HepG2 (cell line): Measurements from ENCODE around the gene OXLD1. TPM values are rescaled to one million over a fixed set of nuclear protein-coding genes. Genes with fewer than 3 reads are reported as not detected.
A peak's percentile ranks its signal among the peaks of the same experiment; 100 is the strongest.

Source experiments
- DNMT1 ChIP-seq: sonication (generic); formaldehyde crosslinking; IDR thresholded peaks from 2 replicates; pipeline ENCODE4 v1.5.1; 2020; ENCODE audit warnings: mild to moderate bottlenecking, missing genetic modification reagents
- FOXP1 ChIP-seq, 2 experiments: fragments of 450-650 bp in 1 of 2; IDR thresholded peaks; 2 replicates each; pipeline ENCODE4 v1.6.1; 2017 to 2018; ENCODE audit warnings: antibody characterized with exemption in 1 of 2
- HOXD1 ChIP-seq: sonication (generic); formaldehyde crosslinking; IDR thresholded peaks from 2 replicates; pipeline ENCODE4 v1.5.0; 2020; ENCODE audit warnings: missing genetic modification reagents
- PHF8 ChIP-seq: sonication (generic); formaldehyde crosslinking; IDR thresholded peaks from 2 replicates; pipeline ENCODE4 v1.5.0; 2020; ENCODE audit warnings: missing genetic modification reagents
- RXRB ChIP-seq: IDR thresholded peaks from 2 replicates; pipeline ENCODE4 v1.6.1; 2016; ENCODE audit warnings: borderline replicate concordance, missing genetic modification reagents, missing compliant biosample characterization
- SAP130 ChIP-seq: IDR thresholded peaks from 2 replicates; pipeline ENCODE4 v1.6.1; 2016; ENCODE audit warnings: low read depth
- STAG1 ChIP-seq: sonication (generic); formaldehyde crosslinking; IDR thresholded peaks from 2 replicates; pipeline ENCODE4 v1.4.0; 2020; ENCODE audit warnings: missing genetic modification reagents
- TARDBP ChIP-seq: sonication (generic); formaldehyde crosslinking; IDR thresholded peaks from 2 replicates; pipeline ENCODE4 v1.8.0; 2022; ENCODE audit warnings: mild to moderate bottlenecking, missing genetic modification reagents
- THAP11 ChIP-seq: IDR thresholded peaks from 2 replicates; pipeline ENCODE4 v1.6.1; 2016; ENCODE audit warnings: missing biosample characterization, missing genetic modification reagents
- ZBED4 ChIP-seq: sonication (generic); formaldehyde crosslinking; IDR thresholded peaks from 2 replicates; pipeline ENCODE4 v1.4.0; 2020; ENCODE audit warnings: missing genetic modification reagents, borderline replicate concordance
- ZBTB7A ChIP-seq: sonication (generic); formaldehyde crosslinking; IDR thresholded peaks from 2 replicates; pipeline ENCODE4 v1.8.0; 2022; ENCODE audit warnings: mild to moderate bottlenecking, missing genetic modification reagents
- ZFP36L2 ChIP-seq: sonication (generic); formaldehyde crosslinking; IDR thresholded peaks from 2 replicates; pipeline ENCODE4 v1.4.0; 2020; ENCODE audit warnings: missing genetic modification reagents
- ZFY ChIP-seq: sonication (generic); formaldehyde crosslinking; IDR thresholded peaks from 2 replicates; pipeline ENCODE4 v1.4.0; 2020; ENCODE audit warnings: missing genetic modification reagents
- ZNF292 ChIP-seq: sonication (generic); formaldehyde crosslinking; IDR thresholded peaks from 2 replicates; pipeline ENCODE4 v1.8.1; 2022; ENCODE audit warnings: mild to moderate bottlenecking, low read depth, missing genetic modification reagents, borderline replicate concordance
- ZNF451 ChIP-seq: sonication (generic); formaldehyde crosslinking; IDR thresholded peaks from 2 replicates; pipeline ENCODE4 v1.5.0; 2020; ENCODE audit warnings: mild to moderate bottlenecking, missing genetic modification reagents
- ZNF552 ChIP-seq: sonication (generic); formaldehyde crosslinking; IDR thresholded peaks from 2 replicates; pipeline ENCODE4 v1.9.0; 2022; ENCODE audit warnings: missing genetic modification reagents, mild to moderate bottlenecking, borderline replicate concordance
- ZNF607 ChIP-seq: sonication (generic); formaldehyde crosslinking; IDR thresholded peaks from 2 replicates; pipeline ENCODE4 v1.5.1; 2020; ENCODE audit warnings: missing genetic modification reagents, mild to moderate bottlenecking, borderline replicate concordance
- ZNF770 ChIP-seq: sonication (generic); formaldehyde crosslinking; IDR thresholded peaks from 2 replicates; pipeline ENCODE4 v1.5.0; 2020; ENCODE audit warnings: mild to moderate bottlenecking, missing genetic modification reagents
- ZNF879 ChIP-seq: sonication (generic); formaldehyde crosslinking; IDR thresholded peaks from 2 replicates; pipeline ENCODE4 v1.8.1; 2023; ENCODE audit warnings: missing genetic modification reagents
- polyA plus RNA-seq, 8 experiments: library from polyadenylated mRNA; depleted of rRNA in 3 of 8; stranded (reverse) in 7 of 8; unstranded in 1 of 8; fragments of >200 nt; fragmentation: Illumina TruSeq in 4 of 8; extraction: Trizol in 4 of 8; gene quantifications; 2 replicates each; pipeline versions ENCODE4 v1.2.1 to v1.2.3, GENCODE V29; 2011 to 2016; ENCODE audit warnings: low read depth in 4 of 8, missing spikeins in 1 of 8, mixed read lengths in 1 of 8; ENCODE audit not compliant: insufficient read depth in 1 of 8
- total RNA-seq, 5 experiments: library from RNA; depleted of rRNA; stranded (reverse); fragments of >200 nt; fragmentation: Illumina TruSeq; extraction: Trizol; gene quantifications; 2 replicates each; pipeline ENCODE4 v1.2.3, GENCODE V29; 2016; ENCODE audit warnings: low read depth in 1 of 5

OXLD1 gene
- total and polyA plus RNA-seq, 2 of the 13 experiments (the other 11 are each of a cell fraction or from before 2014, with no cell fraction given) = 27.1 to 37.5 TPM

GRCh38 chr17:81655378-81656117 is 10.9 kb downstream of the OXLD1 start (continued):
- TF ChIP-seq ZNF770 (CRISPR knock-in tag) (no peak; the same call in 1 of the 2 replicates), HOXD1 (no peak), THAP11 (CRISPR knock-in tag) (no peak), DNMT1 (CRISPR knock-in tag) (0 out of 2 replicates have a peak, but pooled peaks have one; percentile 6), ZNF451 (no peak), ZFY (peak; percentile 26; the same call in 1 of the 2 replicates), STAG1 (CRISPR knock-in tag) (no peak), RXRB (CRISPR knock-in tag) (peak; percentile 99), PHF8 (CRISPR knock-in tag) (no peak), FOXP1 (IDR thresholded peaks at IDR 0.05) (no peak), FOXP1 (CRISPR knock-in tag; IDR thresholded peaks at IDR 0.05) (no peak), ZNF552 (CRISPR knock-in tag) (no peak), ZNF879 (CRISPR knock-in tag) (0 out of 2 replicates have a peak, but pooled peaks have one; percentile 47), ZFP36L2 (no peak), ZNF292 (CRISPR knock-in tag) (peak; percentile 42; the same call in 1 of the 2 replicates), ZNF607 (CRISPR knock-in tag) (peak; percentile 90), ZBED4 (CRISPR knock-in tag) (peak; percentile 57; the same call in 1 of the 2 replicates), SAP130 (CRISPR knock-in tag) (peak; percentile 67), TARDBP (CRISPR knock-in tag) (0 out of 2 replicates have a peak, but pooled peaks have one; percentile 33), ZBTB7A (CRISPR knock-in tag) (peak; percentile 37; the same call in 1 of the 2 replicates)
